Stimulated activated CD4-positive, alpha-beta T cell treated with anti-CD3 and anti-CD28 coated beads, Interleukin-15, amount 100 ng/mL, for 24 hours (primary cell): ENCODE measurements around the gene ITGA11.

Experiments used
- DNase-seq: peaks from one replicate; pipeline ENCODE4 v3.0.0-alpha.2; 2020

Gene ITGA11

GRCh38 chr15:68284616-68285258, 147.2 kb downstream of the ITGA11 start:
- no peak for DNase-seq

DNA sequence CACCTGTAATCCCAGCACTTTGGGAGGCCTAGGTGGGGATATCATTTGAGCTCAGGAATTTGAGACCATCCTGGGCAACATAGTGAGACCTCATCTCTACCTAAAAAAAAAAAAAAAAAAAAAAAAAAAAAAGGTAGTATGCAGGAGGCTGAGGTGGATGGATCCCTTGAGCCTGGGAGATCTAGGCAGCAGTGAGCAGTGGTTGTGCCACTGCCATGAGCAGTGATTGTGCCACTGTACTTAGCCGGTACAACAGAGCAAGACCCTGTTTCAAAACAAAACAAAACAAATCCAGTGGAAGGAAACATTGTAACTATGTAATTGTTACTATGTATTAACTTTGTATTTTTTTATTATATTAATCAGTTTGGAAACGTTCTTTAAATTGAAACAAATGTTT, 148.6 kb downstream of the ITGA11 start:
- no peak for DNase-seq

DNA sequence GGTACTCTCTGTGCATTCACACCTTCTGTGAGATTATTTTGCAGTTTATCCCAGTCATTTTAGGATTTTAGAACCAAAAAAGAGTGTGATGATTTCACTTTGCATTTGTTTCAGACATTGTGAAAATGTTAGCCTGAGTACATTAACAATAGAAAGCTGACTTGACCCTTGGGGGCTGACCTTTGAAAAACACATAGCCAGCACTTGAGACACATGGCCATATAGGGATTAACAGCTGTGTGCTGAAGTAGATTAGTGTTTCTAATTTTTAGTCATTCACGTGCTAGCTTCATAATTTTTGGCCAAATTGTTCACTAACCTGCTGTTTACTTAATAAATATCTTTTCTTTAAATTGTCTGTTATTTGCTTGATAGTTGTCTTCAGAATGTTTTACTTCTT, 151.0 kb downstream of the ITGA11 start:
- no peak for DNase-seq

- no peak for DNase-seq
These were observed 151.9 kb downstream of the ITGA11 start for GRCh38 chr15:68279779-68280753.

GRCh38 chr15:68278595-68279405, 153.2 kb downstream of the ITGA11 start:
- DNase-seq = no peak

GRCh38 chr15:68278345-68278594, 153.7 kb downstream of the ITGA11 start:
- DNase-seq = no peak

DNA sequence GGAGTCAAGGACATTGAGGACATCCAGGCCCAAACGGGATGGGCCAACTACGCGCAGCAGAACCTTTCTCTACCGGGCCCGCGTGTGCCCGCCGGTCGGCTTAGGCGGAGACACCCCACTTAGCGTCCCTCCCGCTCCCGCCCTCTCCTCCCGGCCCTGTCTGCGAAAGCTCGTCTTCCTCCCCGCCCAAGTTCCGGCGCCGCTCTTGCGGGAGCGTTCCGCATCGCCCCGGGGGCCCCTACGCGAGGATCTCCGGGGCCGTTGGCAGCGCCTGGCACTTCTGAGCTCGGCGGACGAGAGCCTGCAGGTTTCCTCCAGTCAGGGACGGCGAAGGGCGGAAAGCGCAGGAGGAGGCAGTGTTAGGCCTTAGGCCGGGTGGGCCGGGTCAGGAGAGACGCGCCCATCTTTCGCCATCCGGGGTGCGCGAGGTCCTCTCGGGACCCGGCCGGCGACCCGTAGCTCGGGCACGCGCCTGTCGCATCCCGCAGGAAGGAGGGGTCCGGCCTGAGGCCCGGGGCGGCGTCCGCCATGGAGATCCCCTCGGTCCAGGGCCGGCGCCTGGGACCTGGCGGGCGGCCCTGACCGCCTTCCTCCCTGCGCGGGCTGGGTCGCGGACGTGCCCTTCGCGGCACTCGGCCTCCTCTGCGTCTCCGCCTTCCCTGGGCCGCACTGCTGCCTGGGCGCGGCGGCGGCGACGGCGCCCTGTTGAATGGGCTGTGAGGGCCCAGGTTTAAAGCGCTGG, 154.2 kb downstream of the ITGA11 start, which contains the start of gene FEM1B:
TSS of gene FEM1B (plus strand) at position 143 of the 742 bp plus-strand sequence. CDS start 673 bp downstream, outside the sequence.
- DNase-seq = peak; percentile 90

DNA sequence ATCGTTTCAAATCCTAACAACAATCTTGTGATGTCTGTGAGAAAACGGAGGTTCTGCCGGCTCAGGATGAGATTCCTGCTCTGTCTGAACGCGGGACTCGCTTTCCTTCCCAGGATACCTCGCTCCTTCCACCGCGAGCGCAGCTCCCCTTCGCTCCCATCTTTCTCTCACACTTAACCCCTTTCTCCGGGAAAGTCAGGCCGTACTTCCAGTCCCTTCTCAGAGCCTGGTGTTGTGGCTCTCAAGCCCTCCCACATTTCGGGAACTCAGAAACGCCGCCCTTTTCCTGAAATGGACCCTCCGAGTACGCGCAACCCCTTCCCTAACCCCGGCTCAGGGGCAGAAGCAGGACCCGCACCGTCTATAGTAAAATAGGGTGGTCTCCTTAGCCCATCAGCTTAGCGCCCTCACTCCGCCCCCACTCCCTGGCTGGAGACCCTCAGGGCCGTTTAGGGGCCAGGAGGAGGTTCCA, 154.8 kb downstream of the ITGA11 start:
- DNase-seq = no peak

DNA sequence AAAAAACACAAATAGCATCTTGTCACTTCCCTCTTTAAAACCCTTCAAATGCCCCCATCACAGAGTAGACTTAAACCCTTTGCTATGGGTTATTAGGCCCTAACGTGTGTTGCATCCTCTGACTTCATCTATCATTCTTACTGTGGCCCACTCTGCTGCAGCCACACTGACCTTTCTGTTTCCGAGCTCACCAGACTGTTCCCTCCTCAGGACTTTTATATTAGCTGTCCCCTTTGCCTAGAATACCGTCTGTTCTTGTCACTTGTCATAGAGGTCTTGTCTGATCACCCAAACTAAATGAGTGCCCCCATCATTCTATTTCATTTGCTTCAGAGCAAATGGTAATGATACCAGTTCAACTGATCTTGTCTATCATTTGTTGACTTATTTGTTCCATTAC, 155.3 kb downstream of the ITGA11 start:
- DNase-seq = no peak

- DNase-seq = no peak
These were observed 156.7 kb downstream of the ITGA11 start for GRCh38 chr15:68275165-68275746.

GRCh38 chr15:68274201-68274848, 157.6 kb downstream of the ITGA11 start:
- no peak for DNase-seq

DNA sequence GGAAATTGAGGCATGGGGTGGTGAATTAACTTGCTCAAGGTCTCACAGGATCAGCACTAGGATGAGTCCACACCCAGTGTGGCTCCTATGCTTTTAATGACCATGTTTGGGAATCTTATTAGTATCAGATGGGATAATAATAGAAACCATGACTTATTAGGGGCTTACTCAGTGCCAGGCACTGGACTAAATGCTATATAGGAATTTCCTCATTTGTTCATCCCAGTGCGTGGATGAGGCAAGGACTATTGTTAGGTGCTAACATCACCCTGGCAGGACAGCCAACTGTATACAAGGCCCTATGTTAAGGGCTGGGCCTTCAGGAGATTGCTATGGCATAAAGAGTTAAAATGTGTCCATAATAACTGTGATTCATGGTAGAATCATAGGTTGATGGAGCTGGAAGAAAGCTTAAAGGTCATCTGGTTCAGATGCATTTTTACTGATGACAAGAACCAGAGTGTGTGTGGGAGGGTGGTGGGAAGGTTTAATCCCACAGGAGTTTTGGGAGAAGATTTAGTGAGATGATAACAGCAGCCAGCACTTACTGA, 159.2 kb downstream of the ITGA11 start:
- DNase-seq = no peak

DNA sequence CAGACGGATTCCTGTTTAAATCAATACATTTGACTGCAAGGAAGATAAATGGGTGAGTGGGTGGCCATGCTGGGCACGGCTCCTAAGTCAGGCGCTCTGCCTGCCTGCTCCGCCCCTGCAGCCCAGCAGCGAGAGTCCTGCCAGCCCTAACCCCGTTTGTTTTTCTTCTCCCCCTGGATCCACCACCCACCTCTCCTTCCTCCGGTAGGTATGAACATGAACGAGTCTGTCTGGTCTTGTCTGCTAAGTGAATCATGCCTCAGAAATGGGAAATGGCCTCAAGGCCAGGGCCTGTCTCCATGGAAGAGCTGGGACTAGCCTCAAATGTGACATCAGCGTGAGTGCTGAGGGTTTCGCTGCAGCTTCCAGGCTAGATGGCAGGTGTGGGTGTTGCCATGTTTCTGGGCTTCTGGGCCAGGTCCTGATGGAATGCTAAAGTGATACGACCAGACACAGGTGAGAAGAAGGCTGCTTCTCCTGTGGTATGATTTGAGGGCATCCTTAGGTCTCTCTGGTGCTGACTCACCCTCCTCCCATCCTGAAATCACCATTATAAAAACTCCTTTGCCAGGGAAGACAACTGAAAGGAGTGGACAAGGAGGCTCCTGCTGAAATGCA, 160.0 kb downstream of the ITGA11 start:
- DNase-seq = no peak

GRCh38 chr15:68268405-68268804, 163.6 kb downstream of the ITGA11 start:
- no peak for DNase-seq

DNA sequence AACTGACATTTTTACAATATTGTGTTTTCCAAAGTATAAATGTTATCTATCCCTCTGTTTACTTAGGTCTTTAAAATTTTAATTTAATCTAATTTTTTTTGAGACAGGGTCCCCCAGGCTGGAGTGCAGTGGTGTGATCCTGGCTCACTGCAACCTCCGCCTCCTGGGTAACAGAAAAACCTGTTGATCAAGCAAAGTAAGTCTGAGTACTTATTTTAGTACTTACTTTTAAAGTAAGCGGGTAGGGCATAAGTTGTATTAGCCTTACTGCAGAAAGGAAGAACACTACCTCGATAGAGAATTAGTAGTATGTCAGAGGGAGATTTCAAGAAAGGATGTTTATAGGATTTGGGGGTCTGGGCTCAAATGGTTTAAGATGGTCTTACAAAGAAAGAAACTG, 166.3 kb downstream of the ITGA11 start:
- DNase-seq = no peak

DNA sequence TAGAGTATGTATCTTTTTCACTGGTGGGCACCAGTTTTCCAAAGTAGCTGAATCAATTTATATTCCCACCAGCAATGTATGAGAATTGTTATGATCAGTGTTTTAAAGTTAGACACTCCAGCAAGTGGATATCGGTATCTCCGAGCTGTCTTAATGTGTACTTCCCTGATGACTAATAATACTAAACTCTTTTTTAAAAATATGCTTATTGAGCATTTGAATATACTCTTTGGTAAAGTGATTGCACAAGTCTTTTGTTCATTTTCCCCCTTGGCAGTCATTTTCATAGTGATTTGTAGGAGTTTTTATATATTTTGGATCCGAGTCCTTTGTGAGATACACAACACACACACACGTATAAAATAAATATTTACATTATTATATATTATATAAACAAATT, 166.9 kb downstream of the ITGA11 start:
- no peak for DNase-seq

DNA sequence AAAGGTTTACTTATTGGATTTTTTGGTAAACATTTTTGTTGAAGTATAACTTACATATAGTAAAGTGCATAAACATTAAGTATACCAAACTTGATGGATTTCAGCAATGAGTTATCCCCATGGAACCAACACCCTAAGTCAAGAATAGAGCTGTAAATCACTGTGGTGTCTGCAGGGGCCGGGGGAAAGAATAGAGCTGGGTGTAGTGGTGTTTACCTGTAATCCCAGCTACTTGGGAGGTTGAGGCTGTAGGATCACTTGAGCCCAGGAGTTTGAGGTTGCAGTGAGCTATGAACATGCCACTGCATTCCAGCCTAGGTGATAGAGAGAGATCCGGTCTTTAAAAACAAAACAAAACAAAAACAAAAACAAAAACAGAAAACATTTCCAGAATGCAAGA, 167.7 kb downstream of the ITGA11 start:
- DNase-seq = no peak

DNA sequence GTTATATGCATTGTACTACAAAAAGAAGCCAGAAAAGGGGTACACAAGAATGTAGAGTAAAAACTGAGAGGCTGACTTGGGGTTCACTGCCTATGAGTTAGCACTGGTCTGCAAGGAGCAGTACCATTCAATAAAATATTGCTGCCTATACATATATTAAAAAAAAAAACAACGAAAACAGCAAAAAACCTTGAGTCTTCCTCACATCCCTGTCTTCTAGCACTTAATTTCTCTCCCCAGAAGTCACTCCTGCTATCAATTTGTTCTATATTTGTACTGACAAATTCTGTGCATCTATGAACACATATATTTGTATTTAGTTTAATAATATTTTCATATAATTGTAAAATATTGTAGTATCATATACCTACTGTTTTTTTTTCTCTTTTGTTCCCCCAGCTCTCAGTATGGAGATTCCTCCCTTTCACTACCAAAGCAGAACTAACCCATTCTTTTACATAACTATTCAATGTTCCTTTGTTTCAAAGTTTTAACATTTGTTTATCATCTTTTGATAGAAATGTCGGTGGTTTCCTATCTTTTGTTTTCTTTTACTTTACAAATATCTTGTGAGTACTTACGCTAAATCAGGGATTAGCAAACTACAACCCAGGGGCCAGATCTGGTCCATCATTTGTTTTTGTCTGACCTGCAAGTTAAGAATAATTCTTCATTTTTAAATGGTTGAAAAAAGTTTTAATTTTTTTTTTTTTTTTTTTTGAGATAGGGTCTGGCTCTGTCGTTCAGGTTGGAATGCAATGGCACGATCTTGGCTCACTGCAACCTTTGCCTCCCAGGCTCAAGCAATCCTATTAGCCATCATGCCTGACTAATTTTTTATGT, 169.2 kb downstream of the ITGA11 start:
- no peak for DNase-seq

- no peak for DNase-seq
These were observed 170.0 kb downstream of the ITGA11 start for GRCh38 chr15:68261980-68262379.

DNA sequence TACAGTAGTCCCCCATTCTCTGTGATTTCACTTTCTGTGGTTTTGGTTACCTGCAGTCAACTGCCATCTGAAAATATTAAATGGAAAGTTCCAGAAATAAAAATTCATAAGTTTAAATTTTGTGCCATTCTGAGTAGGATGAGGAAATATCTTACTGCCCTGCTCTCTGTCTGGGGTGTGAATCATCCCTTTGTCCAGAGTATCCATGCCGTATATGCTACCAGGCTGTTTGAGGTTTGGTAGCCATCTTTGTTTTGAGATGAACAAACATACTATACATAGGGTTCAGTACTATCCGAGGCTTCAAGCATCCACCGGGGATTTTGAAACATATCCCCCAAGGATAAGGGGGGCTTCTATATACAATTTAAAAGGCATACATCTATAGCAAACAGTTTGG, 170.7 kb downstream of the ITGA11 start:
- no peak for DNase-seq
